Activated naive CD8-positive, alpha-beta T cell treated with anti-CD3 and anti-CD28 coated beads, Interleukin-2, amount 50 U/mL, for 16 hours (primary cell): ENCODE data around the gene ZNF778.
"Not testable (repeated sequence)": the region's sequence is repeated elsewhere in the genome, so short reads cannot be mapped to it uniquely, and the experiment has no call there.

Experiments used
- DNase-seq: peaks from one replicate; pipeline ENCODE4 v3.0.0-alpha.2; 2020; ENCODE audit warnings: low read depth, low spot score

The ZNF778 gene

DNA sequence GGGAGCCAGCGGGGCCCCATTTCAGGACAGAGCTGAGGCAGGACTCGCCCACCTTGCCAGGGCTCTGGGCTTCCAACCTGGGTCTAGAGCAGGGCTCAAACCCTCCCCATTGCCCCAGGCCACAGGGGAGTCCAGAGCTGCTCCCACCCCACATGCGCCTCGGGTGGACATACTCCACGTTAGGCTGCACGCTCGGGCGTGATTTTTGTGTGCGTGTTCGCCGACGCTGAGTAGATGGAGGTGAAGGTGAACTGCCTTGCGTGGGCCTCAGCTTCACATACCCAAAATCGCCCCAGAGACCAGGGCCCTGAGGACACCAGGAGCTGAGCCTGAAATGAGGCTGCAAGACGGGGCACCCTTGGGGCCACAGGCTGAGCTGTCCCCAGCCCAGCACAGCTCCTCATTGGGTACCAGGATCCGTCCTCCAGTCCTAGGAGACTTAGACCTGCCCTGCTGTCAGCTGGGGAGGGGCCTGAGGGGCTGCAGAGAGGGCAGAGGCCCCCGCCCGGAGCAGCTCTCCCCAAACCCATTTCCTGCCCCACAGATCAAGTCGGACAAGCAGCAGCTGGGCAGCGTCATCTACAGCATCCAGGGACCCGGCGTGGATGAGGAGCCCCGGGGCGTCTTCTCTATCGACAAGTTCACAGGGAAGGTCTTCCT lies 37.7 kb upstream of the ZNF778 start:
- no peak for DNase-seq

DNA sequence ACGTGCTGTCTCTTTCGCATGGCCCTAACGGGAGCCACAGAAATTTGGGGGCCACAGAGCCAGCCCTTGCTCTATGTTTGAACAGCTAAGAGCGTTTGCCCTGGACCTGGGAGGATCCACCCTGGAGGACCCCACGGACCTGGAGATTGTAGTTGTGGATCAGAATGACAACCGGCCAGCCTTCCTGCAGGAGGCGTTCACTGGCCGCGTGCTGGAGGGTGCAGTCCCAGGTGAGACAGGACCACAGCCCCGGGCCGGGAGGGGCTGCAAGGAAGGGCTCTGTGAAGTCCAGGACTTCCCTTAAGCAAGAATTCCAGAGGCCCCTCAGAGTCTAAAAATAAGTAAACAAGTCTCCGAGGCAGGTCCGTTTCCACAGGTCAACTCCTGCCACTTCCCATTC lies 34.0 kb upstream of the ZNF778 start:
- DNase-seq, result no peak

DNA sequence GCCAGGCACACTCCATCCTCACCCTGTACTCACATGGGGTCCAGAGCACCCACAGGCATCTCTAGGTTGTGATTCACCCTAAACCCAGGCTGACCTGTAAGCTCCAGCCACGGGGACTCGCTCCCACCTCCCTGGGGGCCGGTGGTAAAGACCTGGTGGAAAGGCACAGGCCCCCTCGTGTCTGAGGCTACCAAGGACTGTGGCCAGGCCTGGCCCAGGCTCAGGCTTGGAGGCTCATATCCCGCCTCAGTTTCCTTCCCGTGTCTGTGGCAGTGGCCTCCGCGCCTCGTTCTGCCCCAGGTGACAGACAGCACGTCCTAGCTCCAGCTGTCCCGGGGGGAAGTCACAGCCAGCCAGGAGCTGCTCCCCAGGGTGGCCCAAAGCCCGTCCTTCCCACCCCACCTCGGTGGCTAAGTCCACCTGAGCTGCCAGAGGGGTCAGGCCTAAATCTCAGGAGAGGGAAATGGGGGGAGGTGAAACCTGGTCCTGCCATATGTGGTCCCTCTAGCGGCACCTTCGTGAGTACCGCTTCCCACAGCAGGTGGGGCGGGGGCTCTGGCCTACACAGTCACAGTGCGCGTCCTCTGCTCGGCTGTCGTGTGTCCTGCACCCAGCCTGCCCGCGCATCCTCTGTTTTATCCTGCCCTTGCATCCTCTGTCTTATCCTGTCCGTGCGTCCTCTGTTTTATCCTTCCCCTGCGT lies 33.4 kb upstream of the ZNF778 start:
- DNase-seq, result no peak

DNA sequence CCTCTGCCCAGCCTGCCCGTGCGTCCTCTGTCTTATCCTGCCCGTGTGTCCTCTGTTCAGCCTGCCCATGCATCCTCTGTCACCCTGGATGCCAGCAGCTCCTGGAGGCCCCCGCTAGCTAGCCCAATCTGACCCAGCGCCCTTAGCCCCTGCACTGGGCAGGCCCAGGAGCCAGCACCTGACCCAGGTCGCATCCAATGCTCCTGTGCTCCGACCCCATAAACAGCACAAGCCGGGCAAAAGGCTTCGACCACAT lies 32.9 kb upstream of the ZNF778 start:
- no peak for DNase-seq

DNA sequence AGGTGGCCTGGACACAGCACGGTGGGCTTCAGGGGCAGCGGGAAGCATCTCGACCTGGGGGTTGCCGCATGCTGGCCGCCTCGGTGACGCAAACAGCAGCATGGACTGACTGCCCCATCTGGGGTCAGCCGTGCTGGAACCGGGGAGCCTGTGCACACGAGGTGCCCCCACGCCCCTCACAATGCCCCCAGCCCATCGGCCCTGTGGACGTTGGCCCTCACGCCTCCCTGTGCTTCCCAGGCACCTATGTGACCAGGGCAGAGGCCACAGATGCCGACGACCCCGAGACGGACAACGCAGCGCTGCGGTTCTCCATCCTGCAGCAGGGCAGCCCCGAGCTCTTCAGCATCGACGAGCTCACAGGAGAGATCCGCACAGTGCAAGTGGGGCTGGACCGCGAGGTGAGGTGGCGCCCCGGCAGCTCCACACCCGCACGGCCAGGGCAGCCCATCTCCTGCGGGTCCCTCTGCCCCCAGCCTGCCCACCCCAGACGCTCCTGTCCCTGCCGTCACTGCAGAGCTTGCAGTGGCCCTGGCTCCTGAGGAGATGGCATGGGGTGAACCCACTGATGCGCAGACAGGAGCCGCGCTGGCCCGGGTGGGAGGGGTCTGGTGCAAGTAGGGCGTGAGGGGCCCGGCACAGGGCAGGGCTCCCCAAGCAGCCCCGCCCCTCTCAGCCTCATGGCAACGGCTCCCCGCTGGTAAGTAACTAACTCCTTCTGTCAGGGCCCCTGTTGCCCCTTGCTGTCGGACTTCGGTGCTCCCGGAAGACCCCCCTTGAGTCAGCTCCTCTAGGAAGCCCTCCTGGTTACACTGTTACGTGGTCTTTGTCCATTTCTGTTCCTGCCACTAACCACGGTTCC lies 32.3 kb upstream of the ZNF778 start:
- no peak for DNase-seq

DNA sequence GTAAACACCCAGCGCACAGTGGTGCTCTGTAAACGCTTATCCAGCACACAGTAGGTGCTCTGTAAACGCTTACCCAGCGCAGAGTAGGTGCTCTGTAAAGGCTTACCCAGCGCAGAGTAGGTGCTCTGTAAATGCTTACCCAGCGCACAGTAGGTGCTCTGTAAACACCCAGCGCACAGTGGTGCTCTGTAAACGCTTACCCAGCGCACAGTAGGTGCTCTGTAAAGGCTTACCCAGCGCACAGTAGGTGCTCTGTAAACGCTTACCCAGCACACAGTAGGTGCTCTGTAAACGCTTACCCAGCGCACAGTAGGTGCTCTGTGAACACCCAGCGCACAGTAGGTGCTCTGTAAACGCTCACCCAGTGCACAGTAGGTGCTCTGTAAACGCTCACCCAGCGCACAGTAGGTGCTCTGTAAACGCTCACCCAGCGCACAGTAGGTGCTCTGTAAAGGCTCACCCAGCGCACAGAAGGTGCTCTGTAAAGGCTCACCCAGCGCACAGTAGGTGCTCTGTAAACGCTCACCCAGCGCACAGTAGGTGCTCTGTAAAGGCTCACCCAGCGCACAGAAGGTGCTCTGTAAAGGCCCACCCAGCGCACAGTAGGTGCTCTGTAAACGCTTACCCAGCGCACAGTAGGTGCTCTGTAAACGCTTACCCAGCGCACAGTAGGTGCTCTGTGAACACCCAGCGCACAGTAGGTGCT lies 31.5 kb upstream of the ZNF778 start:
- DNase-seq, result not testable (repeated sequence)

DNA sequence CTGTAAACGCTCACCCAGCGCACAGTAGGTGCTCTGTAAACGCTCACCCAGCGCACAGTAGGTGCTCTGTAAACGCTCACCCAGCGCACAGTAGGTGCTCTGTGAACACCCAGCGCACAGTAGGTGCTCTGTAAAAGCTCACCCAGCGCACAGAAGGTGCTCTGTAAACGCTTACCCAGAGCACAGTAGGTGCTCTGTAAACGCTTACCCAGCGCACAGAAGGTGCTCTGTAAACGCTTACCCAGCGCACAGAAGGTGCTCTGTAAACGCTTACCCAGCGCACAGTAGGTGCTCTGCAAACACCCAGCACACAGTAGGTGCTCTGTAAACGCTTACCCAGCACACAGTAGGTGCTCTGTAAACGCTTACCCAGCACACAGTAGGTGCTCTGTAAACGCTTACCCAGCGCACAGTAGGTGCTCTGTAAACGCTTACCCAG lies 30.9 kb upstream of the ZNF778 start:
- DNase-seq, result not testable (repeated sequence)

DNA sequence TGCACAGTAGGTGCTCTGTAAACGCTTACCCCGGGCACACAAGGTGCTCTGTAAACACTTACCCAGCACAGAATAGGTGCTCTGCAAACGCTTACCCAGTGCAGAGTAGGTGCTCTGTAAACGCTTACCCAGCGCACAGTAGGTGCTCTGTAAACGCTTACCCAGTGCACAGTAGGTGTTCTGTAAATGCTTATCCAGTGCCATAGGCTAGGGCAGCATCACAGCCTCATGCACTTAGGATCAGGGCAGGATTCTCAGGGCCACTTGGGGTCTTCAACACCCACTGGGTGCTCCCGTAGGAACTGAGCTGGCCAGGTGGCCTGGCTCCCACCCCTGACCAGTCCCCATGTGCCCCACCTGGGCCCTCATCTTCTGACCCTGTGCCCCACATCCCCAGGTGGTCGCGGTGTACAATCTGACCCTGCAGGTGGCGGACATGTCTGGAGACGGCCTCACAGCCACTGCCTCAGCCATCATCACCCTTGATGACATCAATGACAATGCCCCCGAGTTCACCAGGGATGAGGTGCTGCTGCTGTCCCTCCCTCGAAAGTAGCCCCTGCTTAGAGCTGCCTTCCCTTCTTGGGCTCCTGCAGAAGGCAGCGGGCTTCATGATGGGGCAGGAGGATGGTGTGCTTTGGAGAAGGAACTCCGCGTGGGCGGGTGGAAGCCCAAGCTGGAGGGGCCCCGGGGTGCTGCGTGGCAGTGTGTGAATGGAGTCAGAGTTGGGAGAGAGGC lies 30.3 kb upstream of the ZNF778 start:
- DNase-seq, result no peak

DNA sequence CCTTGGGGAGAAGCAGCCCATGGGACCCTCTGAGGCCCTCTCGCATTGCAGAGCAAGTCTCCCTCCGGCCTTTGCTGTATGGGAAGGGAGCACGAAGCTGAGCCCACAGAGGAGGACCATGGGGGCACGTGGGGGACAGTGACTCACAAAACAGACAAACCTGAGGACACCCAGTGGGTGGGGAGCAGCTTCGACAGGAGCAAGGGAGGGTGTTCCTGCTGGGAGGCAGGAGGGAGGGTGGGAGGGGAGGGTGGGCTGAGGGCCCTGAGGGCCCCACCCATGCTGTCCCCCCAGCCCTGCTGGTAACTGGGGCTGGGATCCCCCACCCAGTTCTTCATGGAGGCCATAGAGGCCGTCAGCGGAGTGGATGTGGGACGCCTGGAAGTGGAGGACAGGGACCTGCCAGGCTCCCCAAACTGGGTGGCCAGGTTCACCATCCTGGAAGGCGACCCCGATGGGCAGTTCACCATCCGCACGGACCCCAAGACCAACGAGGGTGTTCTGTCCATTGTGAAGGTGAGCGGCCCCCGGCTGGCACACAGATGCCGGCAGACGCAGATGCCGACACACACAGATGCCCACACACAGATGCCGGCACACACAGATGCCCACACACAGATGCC lies 29.6 kb upstream of the ZNF778 start:
- DNase-seq, result no peak

DNA sequence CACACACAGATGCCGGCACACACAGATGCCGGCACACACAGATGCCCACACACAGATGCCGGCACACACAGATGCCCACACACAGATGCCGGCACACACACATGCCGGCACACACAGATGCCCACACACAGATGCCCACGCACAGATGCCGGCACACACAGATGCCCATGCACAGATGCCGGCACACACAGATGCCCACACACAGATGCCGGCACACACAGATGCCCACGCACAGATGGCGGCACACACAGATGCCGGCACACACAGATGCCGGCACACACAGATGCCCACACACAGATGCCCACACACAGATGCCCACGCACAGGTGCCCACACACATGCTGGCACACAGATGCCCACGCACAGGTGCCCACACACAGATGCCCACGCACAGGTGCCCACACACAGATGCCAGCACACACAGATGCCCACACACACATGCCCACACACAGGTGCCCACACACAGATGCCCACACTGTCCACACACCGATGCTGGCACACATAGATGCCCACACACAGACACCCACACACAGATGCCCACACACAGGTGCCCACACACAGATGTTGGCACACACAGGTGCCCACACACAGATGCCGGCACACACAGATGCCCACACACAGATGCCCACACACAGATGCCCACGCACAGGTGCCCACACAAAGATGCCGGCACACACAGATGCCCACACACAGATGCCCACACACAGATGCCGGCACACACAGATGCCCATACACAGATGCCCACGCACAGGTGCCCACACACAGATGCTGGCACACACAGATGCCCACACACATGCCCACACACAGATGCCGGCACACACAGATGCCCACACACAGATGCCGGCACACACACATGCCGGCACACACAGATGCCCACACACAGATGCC lies 28.8 kb upstream of the ZNF778 start:
- not testable (repeated sequence) for DNase-seq

DNA sequence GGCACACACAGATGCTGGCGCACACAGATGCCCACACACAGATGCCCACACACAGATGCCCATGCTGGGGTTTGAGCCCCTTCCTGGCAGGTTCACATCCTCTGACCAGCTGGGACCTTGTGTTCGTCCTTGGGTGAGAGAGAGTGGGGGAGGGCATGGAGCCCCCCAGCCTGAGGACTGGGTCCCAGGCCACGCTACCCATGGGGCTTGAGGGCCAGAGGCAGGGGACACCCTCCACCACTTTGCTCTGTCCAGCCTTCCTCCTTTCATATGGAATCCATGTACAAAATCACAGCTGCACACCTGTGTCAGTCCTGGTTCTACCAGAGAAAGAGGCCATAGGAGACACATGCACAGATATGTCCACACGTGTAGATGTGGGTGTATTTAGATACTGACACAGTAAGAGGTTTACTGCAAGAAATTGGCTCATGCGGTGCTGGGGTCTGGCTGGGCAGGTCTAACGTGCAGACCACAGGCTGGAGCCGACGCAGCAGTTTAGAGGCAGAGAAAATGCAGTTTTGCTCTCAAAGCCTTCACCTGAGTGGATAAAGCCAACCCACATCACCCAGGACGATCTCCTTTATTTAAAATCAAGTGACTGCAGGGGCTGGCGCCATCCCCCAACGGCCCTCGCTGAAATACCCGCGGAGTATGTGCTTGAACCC lies 28.0 kb upstream of the ZNF778 start:
- DNase-seq, result no peak

DNA sequence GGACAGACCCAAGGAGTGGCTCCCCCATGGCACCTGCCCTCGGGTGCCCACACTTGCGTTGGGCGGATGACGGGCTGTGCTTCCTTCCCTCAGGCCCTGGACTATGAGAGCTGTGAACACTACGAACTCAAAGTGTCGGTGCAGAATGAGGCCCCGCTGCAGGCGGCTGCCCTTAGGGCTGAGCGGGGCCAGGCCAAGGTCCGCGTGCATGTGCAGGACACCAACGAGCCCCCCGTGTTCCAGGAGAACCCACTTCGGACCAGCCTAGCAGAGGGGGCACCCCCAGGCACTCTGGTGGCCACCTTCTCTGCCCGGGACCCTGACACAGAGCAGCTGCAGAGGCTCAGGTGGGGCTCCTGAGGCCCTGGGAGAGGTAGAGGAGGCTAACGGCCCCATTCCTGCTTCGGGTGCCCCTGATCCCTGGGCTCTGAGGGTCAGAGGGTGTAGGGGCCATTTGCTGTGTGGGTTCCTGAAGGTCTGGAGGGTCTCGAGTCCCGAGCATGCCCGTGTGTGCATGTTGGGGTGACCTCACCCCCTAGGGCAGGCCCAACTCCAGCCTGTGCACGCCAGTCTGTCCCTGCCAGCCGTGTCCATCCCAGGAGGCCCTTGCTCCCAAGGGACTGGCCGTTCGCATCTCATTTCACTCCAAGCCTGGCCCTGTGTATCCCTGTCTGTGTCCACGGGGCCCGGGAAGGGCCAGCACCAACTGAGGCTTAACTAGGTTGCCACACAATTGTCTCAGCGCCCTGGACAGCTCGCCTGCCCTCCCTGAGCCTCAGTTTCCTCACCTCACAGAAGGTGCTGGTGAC lies 27.1 kb upstream of the ZNF778 start:
- no peak for DNase-seq

DNA sequence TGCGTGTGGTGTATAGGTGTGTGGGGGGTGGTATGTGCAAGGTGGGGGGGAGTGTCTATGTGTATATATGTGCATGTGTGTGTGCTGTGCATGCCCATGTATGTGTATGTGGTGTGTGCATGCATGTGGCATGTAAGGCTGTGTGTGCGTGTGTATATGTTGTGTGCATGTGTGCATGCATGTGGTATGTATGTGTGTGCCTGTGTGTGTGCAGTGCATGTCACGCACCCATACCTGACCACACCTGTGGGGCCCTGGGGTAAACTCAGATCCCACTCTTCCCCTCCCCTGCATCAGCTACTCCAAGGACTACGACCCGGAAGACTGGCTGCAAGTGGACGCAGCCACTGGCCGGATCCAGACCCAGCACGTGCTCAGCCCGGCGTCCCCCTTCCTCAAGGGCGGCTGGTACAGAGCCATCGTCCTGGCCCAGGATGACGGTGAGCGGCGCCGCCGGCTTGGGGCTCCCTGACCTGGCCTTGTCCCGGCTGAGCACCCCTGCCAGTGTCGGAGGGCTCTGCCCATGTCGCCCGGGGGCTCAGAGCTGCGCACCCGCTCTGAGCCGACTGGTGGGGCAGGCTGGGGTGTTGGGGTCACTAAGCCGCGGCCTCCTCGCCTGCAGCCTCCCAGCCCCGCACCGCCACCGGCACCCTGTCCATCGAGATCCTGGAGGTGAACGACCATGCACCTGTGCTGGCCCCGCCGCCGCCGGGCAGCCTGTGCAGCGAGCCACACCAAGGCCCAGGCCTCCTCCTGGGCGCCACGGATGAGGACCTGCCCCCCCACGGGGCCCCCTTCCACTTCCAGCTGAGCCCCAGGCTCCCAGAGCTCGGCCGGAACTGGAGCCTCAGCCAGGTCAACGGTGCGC lies 26.2 kb upstream of the ZNF778 start:
- DNase-seq, result no peak

DNA sequence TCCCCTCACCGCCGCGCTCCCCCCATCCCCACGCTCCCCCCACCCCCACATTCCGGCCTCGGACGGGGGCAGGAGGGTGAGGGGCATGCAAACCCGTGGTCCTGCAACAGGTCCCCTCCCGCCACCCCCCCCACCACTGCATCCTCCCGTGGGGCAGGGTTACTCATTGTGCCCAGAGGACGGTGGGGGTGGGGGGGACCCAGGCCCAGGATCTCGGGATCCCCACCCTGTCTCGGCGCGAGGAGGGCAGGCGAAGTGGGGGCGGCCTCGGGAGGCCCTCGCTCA lies 25.7 kb upstream of the ZNF778 start:
- no peak for DNase-seq

DNA sequence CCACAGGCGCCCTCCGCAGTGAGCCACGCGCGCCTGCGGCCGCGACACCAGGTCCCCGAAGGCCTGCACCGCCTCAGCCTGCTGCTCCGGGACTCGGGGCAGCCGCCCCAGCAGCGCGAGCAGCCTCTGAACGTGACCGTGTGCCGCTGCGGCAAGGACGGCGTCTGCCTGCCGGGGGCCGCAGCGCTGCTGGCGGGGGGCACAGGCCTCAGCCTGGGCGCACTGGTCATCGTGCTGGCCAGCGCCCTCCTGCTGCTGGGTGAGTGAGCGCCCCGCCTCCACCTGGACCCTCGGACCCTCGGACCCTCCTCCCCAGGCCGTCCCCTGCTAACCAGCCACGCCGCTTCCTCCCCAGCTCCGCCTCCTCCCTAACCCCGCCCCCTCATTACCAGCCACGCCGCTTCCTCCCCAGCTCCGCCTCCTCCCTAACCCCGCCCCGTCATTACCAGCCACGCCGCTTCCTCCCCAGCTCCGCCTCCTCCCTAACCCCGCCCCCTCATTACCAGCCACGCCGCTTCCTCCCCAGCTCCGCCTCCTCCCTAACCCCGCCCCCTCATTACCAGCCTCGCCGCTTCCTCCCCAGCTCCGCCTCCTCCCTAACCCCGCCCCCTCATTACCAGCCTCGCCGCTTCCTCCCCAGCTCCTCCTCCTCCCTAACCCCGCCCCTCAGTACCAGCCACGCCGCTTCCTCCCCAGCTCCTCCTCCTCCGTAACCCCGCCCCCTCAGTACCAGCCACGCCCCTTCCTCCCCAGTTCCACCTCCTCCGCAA lies 25.1 kb upstream of the ZNF778 start:
- DNase-seq, result not testable (repeated sequence)

DNA sequence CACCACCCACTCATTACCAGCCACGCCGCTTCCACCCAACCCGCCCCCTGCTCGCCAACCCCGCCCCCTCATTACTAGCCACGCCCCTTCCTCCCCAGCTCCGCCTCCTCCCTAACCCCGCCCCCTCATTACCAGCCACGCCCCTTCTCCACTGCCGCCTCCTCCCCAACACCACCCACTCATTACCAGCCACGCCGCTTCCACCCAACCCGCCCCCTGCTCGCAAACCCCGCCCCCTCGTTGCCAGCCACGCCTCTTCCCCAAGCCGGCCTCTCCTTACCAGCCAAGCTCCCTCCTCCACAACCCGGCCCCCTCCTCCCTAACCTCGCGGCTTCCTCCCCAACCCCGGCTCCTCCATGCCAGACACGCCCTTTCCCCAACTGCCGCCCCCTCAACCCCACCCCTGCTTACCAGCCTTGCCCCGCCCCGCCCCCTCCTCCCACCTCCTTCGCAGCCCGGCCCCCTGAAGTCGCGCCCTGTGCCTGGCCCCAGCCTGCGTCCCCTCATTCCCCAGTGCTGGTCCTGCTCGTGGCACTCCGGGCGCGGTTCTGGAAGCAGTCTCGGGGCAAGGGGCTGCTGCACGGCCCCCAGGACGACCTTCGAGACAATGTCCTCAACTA lies 24.4 kb upstream of the ZNF778 start:
- no peak for DNase-seq
